C4-2B (cell line): Measurements from ENCODE around the gene RNF217.

Experiments used
- H3K27ac ChIP-seq: fragments of 450-650 bp; 2 replicates; pipeline ENCODE4 v1.5.1; 2017
- ZFX ChIP-seq: fragments of 450-650 bp; IDR thresholded peaks from 2 replicates; pipeline ENCODE4 v1.6.1; 2017
- TF ChIP-seq, protein P1 (sequence below): fragments of 450-650 bp; conservative IDR thresholded peaks from 2 replicates; pipeline ENCODE4 v1.5.1; 2017; ENCODE audit warnings: mild to moderate bottlenecking

RNF217 gene

DNA sequence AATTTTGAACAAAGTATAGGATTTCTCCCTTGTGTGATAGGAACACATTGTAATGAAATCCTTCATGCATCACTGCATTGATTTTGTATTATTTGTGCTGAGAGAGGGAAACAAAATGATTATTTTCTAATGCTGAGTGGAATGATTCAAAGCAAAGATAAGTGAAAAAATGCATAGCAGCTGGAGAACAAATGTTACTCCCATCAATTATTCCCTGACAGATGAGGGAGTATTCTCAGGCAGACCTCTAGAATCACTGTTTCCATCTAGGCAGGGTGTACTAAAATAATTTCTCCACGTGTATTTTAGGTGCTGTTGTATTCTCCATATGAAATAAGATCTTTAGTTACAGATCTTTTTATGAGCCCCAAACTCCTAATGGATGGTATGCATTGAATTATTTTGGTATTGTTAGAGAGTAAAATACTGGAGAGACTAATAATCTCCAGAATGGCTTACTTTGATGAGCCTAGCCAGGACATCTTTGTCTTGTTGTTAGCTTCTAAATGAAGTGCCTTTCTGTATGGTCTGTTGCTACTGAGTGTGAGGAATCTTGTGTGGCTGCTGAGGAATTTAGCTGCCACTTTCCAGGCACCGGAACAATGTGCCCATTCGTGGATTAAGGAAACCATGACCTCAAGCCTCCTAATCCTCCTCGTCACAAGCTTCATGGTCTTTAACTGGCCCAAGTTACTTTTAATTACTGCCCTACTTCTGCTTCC, 39.6 kb downstream of the RNF217 start:
- no peak overlapping the region for H3K27ac ChIP-seq
- TF ChIP-seq ZFX, result no peak
- TF ChIP-seq, protein P1, sequence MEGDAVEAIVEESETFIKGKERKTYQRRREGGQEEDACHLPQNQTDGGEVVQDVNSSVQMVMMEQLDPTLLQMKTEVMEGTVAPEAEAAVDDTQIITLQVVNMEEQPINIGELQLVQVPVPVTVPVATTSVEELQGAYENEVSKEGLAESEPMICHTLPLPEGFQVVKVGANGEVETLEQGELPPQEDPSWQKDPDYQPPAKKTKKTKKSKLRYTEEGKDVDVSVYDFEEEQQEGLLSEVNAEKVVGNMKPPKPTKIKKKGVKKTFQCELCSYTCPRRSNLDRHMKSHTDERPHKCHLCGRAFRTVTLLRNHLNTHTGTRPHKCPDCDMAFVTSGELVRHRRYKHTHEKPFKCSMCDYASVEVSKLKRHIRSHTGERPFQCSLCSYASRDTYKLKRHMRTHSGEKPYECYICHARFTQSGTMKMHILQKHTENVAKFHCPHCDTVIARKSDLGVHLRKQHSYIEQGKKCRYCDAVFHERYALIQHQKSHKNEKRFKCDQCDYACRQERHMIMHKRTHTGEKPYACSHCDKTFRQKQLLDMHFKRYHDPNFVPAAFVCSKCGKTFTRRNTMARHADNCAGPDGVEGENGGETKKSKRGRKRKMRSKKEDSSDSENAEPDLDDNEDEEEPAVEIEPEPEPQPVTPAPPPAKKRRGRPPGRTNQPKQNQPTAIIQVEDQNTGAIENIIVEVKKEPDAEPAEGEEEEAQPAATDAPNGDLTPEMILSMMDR, result no peak

DNA sequence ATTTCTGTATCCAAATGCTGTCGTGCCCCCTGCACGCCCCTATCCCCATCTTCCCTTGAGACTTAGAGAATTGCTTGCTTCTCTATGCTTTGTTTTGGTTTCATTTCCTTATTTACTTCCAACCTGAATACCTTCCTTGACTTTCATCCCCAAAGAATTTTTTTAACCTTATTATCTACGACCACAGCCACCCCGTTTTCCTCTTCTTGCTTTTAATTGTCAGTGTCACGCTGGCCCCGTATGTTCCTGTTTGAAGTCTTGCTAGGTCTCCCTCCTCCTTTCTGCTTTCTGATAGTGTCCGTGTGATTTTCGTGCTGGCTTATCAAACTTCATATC, 40.1 kb downstream of the RNF217 start:
- H3K27ac ChIP-seq, result no peak overlapping the region
- TF ChIP-seq, protein P1, result no peak
- TF ChIP-seq ZFX, result no peak

- H3K27ac ChIP-seq, result no peak overlapping the region
- no peak for TF ChIP-seq ZFX
- TF ChIP-seq, protein P1, result no peak
Measured at GRCh38 chr6:125003070-125003469, 40.8 kb downstream of the RNF217 start.

- TF ChIP-seq, protein P1, result no peak
- no peak for TF ChIP-seq ZFX
- H3K27ac ChIP-seq, result no peak overlapping the region
Measured at GRCh38 chr6:125004198-125004597, 42.0 kb downstream of the RNF217 start.

DNA sequence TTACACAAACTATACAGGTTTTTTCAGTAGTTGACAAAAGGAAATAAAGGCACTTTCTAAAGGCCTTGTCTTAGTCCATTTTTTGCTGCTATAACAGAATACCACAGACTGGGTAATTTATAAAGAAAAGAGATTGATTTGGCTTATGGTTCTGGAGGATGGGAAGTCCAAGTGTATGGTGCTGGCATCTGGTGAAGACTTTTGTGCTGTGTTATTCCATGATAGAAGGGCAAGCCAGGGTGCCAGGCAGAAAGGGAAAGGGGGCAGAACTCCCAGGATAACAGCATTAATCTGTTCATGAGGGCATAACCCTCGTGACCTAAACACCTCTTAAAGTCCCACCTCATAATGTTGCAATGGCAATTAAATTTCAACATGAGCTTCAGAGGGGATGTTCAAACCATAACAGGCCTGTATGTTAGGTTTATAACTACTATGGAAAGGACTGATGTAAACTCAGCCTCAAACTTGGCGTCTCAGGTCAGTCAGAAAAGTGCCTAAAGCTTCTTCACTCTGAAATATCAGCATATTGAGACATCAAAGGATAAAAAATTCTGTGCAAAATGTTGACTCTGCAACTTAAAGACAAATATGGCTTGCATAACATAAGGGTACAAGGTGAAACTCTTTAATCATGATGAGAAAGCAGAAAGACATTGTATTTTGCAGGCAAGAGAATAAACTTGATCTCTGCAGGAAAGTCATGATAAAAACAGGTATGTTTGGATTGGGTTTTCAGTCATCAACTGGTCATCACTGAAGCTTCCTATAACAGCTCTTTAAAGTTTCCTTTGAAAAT, 42.8 kb downstream of the RNF217 start:
- TF ChIP-seq, protein P1, result no peak
- TF ChIP-seq ZFX, result no peak
- H3K27ac ChIP-seq, result no peak overlapping the region

GRCh38 chr6:125008261-125008703, 46.0 kb downstream of the RNF217 start:
- TF ChIP-seq, protein P1, result no peak
- TF ChIP-seq ZFX, result no peak
- H3K27ac ChIP-seq, result no peak overlapping the region

- no peak overlapping the region for H3K27ac ChIP-seq
- TF ChIP-seq, protein P1, result no peak
- no peak for TF ChIP-seq ZFX
Measured at GRCh38 chr6:125008957-125009356, 46.7 kb downstream of the RNF217 start.
